HG02870 (cell line): Measurements from ENCODE around the gene FOXN3.
A peak's percentile ranks its signal among the peaks of the same experiment; 100 is the strongest.

Experiments used
- ATAC-seq: cut with Tn5 transposase; IDR thresholded peaks from one replicate; pipeline ENCODE4 v1.9.1; 2021; ENCODE audit warnings: mild to moderate bottlenecking, moderate library complexity; ENCODE audit not compliant: unreplicated experiment

FOXN3 gene

GRCh38 chr14:89435492-89435891, 18.5 kb upstream of the FOXN3 start:
- no peak for ATAC-seq

GRCh38 chr14:89432226-89432625, 15.2 kb upstream of the FOXN3 start:
- no peak for ATAC-seq

- peak; percentile 84 for ATAC-seq
Measured at GRCh38 chr14:89430391-89431236, 13.6 kb upstream of the FOXN3 start.

DNA sequence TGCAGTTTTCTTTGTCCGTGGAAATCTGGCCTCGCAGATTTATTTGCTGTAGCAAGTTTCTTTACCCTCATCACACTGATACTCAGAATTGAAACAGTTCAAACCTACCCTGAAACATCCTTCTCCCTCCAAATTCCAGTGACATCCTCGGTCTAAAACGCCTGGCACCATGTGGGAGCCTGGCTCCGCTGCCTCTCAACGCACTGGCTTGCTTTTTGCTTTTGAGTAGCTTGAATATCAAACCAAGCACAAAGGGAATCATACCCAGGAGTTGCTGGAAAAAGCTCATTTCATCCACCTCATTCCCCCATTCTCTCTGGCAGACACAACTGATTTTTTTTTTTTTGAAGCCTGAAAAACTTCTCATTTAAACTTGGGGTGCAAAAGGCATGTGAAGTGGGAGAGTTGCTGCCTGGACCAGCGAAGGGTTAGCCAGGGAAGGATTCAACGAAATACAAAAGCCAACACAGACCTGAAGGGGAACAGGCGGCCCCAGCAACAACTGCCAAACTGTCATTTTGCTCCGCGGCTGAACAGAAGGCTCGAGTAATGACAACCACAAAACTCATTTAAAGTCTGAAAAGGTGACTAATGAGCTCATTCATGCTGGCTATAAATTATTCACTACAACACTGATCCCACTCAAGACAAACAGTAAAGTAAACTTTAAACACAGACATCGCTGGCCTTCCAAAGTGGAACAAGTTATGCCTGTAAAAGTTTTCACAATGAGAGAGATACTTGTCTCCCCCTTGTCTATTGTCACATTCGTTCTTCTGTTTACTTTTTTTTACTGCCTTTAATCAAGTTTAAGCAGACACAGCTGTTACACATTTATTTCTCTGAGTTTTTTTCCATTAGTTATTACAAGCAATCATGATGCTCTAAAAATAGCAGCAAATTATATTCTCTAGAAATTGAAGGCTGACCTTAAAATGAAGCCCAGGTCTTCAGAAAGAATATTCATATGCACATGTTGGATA, 12.5 kb upstream of the FOXN3 start:
- ATAC-seq: no peak

GRCh38 chr14:89428546-89429198, 11.6 kb upstream of the FOXN3 start:
- ATAC-seq: no peak

DNA sequence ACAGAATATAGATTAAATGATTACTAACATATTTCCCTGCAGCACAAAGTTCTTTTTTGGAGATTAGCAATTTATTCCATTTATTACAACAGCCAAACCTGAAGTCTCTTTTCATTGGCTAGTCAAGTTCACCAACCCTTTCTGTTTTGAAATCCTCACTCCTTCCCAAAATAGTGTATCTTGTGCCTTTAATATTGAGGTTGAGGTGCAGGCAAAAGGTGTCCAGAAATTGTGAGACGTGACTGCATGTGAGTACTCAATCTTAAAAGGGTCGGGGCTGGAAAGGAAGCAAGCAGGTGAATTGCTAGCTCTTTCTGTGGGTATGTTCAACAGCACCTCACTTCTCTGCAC, 11.1 kb upstream of the FOXN3 start:
- no peak for ATAC-seq

- no peak for ATAC-seq
Measured at GRCh38 chr14:89427426-89428172, 10.6 kb upstream of the FOXN3 start.

DNA sequence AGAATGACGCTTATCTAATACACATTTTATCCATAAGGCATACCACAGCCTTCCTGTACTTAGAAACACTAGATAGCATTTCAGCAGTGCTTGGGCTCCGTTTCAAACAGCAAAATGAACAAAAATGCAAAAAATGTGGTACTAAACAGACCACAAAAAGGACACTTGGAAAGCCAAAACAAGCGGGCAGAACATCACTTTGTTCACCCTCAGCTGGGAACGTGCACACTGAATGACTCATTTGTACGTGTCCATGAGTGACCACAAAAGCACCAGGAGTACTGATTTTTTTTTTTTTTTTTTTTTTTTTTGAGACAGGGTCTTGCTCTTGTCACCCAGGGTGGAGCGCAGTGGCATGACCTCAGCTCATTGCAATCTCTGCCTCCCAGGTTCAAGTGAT, 8.9 kb upstream of the FOXN3 start:
- ATAC-seq: peak; percentile 24

- ATAC-seq: no peak
Measured at GRCh38 chr14:89424241-89424640, 7.2 kb upstream of the FOXN3 start.

GRCh38 chr14:89422952-89423345, 5.9 kb upstream of the FOXN3 start:
- no peak for ATAC-seq

DNA sequence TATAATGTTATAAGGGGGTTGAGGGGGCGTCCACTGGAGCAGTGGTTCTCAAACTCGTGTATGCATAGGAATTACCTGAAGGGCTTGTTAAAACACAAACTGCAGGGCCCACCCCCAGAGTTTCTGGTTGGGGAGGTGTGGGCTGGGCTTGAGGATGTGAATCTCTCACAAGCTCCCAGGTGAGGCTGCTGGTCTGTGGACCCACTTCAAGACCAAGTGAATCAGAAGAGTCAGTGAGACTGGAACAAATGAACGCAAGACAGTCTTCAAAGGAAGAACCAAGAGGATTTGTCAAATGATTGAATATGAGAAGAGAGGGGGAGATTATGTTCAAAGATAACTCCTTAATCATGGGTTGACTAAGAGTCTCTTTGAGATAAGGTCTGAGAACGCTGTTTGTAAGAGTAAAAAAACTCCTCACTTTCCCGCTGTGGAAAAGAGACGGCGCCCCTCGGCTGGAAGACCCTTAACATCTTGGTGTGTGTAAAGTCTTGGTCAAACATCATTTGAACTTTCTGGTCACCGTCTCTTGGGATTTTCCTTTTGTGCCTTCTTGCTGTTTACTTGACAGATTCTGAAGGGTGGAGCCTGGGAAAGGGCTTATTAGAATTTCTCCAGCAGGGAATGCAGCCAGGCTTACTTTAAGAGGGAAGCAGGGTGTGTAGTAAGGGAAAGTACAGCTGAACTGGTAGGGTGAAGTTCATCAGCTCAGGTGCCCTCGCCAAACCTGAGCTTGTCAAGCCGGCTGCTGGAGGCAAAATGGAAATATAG, 5.3 kb upstream of the FOXN3 start:
- no peak for ATAC-seq

DNA sequence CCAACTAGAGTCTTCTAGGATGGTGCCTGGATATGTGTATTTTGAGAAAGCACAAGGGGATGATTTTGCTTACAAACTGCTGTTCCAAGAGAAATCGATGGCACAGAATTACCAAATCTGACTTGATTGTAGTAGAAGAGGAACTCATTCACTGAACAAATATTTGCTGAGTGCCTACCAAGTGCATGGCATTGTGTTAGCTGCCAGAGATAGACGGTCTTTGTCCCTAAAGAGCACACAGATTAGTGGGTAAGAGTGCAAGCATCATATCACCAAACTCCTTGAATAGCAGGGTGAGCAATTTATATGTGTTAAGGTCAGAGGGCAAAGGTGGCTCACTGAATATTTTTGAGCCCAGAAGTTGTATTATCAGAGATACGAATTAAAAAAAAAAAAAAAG, 3.5 kb upstream of the FOXN3 start:
- ATAC-seq: no peak

GRCh38 chr14:89419973-89420482, 3.0 kb upstream of the FOXN3 start:
- no peak for ATAC-seq

- ATAC-seq: no peak
Measured at GRCh38 chr14:89418976-89419375, 1.9 kb upstream of the FOXN3 start.

- ATAC-seq: no peak
Measured at GRCh38 chr14:89418452-89418851, 1.4 kb upstream of the FOXN3 start.

DNA sequence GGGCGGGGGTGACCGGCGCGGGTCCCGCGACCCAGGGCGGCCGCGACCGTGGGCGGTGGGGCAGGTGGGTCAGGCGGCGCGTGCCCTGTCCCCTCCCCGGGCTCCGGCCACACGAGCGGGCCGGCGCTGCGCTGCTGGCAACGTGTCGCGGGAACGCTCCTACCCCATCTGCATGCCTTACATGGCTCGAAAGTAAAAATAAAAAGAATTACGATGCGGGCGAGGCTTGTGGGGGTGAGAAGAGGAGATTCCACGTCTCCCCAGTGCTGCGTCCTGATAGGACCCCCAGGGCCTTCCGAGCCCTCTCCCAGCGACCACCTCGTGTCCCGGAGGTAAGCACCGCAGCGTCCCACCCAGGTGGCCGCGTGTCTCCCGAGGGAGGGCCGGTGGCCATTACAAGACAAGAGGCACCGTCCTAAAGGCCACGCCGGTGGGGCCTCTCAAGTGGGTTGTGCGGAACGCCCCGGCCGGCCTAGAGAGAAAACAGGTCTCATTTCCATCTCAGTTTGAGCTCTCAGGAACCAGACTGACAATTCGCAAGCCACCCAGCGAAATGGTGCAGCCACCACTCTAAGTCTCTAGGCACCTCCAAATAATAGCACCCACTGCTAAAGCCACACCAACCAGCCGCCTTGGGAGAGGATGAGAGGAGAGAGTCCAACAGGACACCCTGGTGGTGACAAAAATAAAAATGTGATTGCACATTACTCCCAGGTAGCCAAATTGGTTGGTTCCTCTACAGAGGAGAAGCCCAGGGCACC, 612 bp upstream of the FOXN3 start:
- ATAC-seq: peak; percentile 45

DNA sequence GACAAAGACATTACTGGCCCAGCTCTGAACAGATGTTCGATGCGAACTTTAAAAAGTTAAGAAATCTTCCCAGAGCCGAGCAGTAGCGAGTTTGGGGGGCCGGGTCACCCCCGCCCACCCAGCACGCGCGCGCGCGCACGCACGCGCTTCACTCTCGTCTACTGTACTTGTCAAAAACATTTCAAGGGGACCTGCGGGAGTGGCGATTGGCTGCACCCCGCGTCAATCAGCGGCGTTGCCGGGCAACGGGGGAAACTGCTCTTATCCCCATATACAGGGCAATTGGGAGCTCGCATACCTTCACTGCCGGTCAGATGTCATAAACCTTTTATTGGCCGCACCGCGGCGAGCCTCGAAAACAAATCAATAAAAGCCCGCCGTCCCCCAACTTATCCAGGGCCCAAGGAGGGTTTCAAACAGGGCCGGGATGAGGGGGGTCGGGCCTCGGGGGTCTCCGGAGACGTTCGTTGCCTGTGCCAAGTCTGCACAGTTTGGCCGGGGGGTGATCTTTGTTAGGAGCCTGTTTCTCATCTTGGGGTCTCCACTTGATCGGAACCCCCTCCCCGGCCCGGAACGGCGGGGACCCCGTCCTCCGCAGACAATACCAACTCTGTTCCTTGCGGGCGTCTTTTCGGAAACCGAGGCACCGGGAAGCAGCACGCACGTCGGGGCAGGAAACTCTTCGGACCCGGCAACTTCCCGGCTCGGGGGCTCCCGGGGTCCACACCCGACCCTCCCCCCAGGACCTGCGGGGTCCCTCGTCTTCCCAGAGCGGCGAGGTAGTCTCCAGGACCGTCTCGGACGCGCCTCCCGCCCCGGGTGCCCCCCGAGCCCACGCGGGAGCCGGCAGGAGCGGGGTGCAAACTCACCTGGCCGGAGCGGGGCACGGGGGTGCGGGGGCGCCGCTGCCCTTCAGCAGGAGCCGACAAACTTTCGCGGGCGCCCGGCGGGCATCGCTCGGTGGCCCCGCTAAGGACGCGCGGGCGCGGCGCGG, 734 bp downstream of the FOXN3 start:
- ATAC-seq: peak; percentile 91

GRCh38 chr14:89415159-89415558, 1.9 kb downstream of the FOXN3 start:
- no peak for ATAC-seq
